NOMO-1 treated with DMSO at 0.1 percent for 48 hours (cell line): ENCODE results near the gene SMIM29.

Experiments used
- DNase-seq: peaks from one replicate; lab custom pipeline; 2025; ENCODE audit not compliant: unreplicated experiment; lab: John Stamatoyannopoulos, UW

The SMIM29 gene

GRCh38 chr6:34227761-34228421, 20.9 kb downstream of the SMIM29 start:
- DNase-seq: no peak

GRCh38 chr6:34226731-34227586, 21.8 kb downstream of the SMIM29 start:
- no peak for DNase-seq

DNA sequence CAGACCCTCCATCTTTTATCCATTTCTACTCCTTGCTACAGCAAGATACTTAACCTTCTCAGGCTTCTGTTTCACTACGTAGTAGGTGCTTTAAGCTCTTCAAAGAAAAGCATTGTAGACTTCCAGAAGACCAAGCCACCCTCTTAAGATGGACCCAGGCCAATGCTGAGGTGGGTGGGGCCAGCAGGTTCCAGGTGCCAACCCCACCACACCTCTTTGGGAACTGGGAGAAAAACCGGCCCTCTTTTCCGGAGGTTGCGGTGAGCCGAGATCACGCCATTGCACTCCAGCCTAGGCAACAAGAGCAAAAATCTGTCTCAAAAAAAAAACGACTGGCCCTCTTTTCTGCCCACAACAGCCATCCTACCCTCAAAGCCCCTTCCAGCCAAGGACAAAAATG, 22.7 kb downstream of the SMIM29 start:
- no peak for DNase-seq

GRCh38 chr6:34225551-34225950, 23.3 kb downstream of the SMIM29 start:
- DNase-seq: no peak

GRCh38 chr6:34223956-34224940, 24.6 kb downstream of the SMIM29 start:
- DNase-seq: peak; percentile 91

DNA sequence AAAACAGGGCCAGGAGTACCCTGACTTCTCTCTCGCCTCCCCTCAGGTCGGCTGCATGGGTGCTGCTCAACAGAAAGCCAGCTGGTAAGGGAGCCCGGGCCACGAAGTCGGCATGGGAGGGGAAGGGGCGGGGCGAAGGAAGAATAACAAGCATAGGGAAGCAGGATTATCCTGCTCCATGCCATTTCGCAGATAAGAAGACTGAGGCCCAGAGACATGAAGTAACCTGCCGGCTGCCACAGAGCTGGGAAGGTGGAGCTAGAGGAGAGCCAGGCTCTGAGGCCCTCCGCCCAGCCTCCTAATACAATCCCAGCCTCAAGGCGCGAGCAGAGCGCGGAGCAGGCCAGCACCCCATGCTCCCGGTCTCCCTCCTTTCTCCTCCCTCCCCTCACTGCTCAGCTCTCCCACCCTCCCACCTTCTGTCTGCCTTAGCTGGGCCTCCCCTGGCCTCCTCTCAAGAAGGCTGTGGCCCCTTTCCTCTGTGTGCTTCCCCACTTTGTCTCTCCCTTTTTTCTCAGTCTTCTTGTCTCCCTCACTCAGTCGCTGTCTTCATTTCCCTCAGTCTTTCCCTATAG, 25.3 kb downstream of the SMIM29 start:
- no peak for DNase-seq

DNA sequence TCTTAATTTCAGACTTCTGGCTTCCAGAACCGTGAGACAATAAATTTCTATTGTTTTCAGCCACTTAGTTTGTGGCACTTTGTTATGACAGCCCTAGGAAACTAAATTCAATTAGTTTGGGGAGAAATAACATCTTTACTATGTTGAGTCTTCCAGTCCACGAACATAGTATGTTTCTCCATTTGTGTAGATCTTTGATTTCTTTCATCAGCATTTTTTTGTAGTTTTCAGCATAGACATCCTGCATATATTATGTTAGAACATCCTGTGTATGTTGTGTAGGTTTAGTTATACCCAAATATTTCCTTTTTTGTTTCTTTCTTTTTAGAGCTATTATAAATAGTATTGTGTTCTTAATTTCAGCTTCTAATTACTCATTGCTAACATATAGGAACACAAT, 30.1 kb downstream of the SMIM29 start:
- DNase-seq: no peak

- DNase-seq: no peak
These were observed 35.0 kb downstream of the SMIM29 start for GRCh38 chr6:34213772-34214171.

DNA sequence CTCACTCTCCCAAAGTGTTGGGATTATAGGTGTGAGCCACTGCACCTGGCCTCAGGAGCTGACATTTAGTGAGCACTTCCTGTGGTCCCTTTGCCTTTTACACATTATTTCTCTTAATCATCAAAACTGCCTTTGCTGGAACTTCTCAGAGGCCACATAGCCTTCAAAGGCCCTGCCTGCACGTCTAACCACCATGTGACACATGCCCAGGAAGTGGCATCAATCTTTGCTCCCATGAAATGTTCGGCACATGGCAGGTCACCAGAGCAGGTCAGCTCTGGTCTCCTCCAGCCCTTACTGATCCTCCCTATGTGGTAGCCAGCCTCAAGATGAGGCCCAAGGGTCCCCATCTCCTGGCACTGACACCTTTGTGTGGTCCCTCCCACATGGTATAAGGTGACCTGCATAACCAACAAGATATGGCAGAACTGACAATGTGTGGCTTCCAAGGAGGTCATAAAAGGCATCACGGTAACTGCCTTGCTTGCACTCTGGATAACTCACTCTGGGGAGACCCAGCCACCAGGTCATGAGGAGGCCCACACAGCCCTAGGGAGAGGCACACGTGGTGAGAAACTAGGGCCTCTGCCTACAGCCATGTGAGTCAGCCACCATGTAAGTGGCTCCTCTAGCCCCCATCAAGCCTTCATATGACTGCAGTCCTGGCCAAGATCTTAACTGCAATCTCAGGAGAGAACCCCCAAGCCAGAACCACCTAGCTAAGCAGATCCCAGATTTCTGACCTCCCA, 40.9 kb downstream of the SMIM29 start:
- no peak for DNase-seq

DNA sequence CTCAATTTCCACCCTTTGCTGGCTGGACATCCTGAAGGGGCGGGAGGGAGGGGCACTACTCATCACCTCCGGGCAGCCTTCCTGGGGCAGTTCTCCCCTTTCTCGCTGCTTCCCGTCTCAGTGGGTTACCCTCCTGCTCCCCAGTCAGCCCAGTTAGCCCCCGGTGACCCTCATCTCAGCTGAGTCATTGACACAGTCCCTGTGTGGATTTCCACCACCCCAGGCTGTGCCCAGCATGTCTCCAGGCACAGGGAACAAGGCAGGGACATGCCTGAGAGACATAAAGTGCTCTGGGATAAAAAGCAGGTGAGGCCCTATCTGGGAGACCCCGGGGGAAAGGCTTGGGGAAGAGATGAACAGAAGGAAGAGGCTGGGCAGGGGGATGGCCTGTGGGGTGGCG, 42.1 kb downstream of the SMIM29 start:
- DNase-seq: no peak

GRCh38 chr6:34205916-34206315, 42.9 kb downstream of the SMIM29 start:
- no peak for DNase-seq

DNA sequence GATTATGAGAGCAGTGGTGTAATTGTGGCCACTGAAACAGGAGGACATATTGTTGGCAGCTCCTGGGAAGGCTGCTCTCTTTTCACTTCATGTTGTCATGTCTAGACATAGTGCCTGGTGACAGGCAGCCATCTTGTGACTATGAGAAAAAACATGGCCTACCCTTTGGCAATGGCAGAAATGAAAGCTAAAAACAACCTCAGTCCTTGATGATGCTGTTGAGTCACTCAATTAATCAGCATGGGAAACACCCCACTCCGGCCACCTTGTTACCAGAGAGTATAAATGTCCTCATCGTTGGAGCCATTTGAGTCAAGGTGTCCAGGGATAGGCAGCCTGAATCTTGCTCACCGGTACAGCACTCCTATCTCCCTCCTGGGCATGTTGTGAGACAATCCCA, 43.3 kb downstream of the SMIM29 start:
- no peak for DNase-seq

DNA sequence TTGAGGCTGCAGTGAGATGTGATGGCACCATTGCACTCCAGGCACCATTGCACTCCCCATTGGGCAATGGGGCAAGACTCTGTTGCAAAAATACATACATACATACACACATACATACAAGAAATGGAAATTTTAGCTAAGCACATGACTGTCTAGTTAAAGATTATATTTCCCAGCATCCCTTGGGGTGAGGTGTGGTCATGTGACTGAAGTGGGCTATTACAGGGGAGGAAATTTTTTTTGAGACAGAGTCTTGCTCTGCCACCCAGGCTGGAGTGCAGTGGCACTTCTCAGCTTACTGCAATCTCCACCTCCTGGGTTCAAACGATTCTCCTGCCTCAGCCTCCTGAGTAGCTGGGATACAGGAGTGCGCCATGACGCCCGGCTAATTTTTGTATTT, 44.1 kb downstream of the SMIM29 start:
- DNase-seq: no peak

GRCh38 chr6:34202329-34203201, 46.2 kb downstream of the SMIM29 start:
- DNase-seq: no peak

GRCh38 chr6:34201455-34202107, 47.2 kb downstream of the SMIM29 start:
- DNase-seq: no peak

DNA sequence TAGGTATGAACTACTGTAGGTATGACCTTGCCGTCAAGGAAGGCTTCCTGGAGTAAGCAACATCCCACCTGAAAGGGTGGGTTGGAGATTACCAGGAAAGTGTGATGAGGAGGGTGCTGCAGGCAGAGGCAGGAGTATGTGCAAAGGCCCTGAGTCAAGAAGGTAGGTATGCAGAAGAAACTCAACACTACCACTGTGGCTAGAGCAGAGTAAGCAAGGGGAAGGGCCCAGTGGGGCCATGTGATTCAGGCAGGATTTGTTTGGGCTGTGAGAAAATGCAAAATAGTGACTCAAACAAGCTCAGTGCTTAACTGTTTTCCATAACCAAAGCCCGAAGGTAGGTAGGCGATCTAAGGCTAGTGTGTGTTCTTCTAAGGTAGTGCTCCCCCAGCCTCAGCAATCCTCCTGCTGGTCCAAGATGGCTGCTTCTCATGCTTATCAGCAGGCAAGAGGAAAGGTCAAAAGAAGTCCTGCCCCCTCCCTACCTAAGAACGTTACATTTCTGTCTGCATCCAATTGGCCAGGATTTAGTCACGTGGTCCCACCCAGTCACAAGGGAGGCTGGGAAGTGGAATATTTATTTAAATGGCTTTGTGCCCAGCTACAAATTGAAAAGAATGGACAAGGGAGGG, 48.4 kb downstream of the SMIM29 start:
- no peak for DNase-seq

DNA sequence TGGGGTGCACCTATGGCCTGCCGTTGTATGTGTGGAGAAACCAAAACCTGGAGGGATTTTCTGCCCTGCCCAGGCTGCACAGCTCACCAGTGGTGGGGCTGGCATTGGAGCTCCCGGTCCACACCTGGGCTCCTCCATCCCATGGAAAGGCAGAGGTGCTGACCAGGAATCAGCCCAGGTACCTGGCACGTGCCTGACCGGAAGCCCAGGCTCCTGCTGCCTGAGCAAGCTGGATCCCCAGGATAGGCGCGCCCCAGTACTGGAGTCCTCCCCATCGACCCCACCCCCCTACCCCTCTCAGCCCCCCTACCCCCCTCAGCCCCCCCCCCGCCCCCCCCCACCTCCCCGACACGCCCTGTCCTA, 52.0 kb downstream of the SMIM29 start:
- DNase-seq: no peak
